Bronchial epithelial cell (primary cell): Measurements from ENCODE around the gene SEC24C. TPM values are rescaled to one million over a fixed set of nuclear protein-coding genes. Genes with fewer than 3 reads are reported as not detected.

Experiments
- DNase-seq: peaks from one replicate; pipeline ENCODE4 v3.0.0-alpha.2; 2010; ENCODE audit warnings: low read depth
- FAIRE-seq: peaks from 2 replicates; lab custom pipeline; 2011; peaks lifted over from hg19 to GRCh38; lab: Jason Lieb, UNC
- H3K27me3 ChIP-seq: 2 replicates; pipeline ENCODE4 v1.5.1; 2011; ENCODE audit warnings: low read length; ENCODE audit not compliant: control insufficient read depth, insufficient read depth
- H3K36me3 ChIP-seq: 2 replicates; pipeline ENCODE4 v1.5.1; 2011; ENCODE audit warnings: low read length; ENCODE audit not compliant: control insufficient read depth, insufficient read depth
- H3K4me3 ChIP-seq: 2 replicates; pipeline ENCODE4 v1.5.1; 2011; ENCODE audit warnings: mild to moderate bottlenecking, low read depth, low read length, control low read depth
- CTCF ChIP-seq: IDR thresholded peaks from 2 replicates; pipeline ENCODE4 v1.5.1; 2011; ENCODE audit warnings: mild to moderate bottlenecking, moderate library complexity, low read length, control low read depth, inconsistent platforms; ENCODE audit not compliant: insufficient read depth, severe bottlenecking
- total RNA-seq: library from RNA; depleted of rRNA; stranded (reverse); fragments of >200 nt; gene quantifications from 2 replicates; pipeline ENCODE4 v1.2.1, GENCODE V29; 2014

Gene SEC24C
- total RNA-seq, 1 donor from 2014 or later, result 55.0 TPM

GRCh38 chr10:73780966-73781365 lies 36.8 kb downstream of the SEC24C start:
- H3K27me3 ChIP-seq, result no peaks in the 10 kb centered on the region
- DNase-seq (no peak), FAIRE-seq (no peak)
- TF ChIP-seq CTCF, result no peak
- peaks cover 5% of the 10 kb centered on the region for H3K36me3 ChIP-seq
- H3K4me3 ChIP-seq, result peak overlapping the region; percentile 82

- no peak for TF ChIP-seq CTCF
- Histone ChIP-seq H3K4me3 (peak overlapping the region; percentile 82), H3K36me3 (peaks cover 5% of the 10 kb centered on the region), H3K27me3 (no peaks in the 10 kb centered on the region)
- FAIRE-seq, result no peak
- no peak for DNase-seq
Observed at GRCh38 chr10:73781548-73781878, 37.3 kb downstream of the SEC24C start.

GRCh38 chr10:73781879-73782748 lies 37.9 kb downstream of the SEC24C start, which contains the start of gene CHCHD1:
CHCHD1 (plus strand) TSS chr10:73782048; CDS start chr10:73782076, 28 bp downstream.
- Histone ChIP-seq H3K4me3 (peak within 1 kb of the TSS; percentile 82), H3K27me3 (no peaks in the 10 kb centered on the region), H3K36me3 (peaks cover 4% of the 10 kb centered on the region)
- TF ChIP-seq CTCF, result no peak
- DNase-seq, result peak; percentile 75
- FAIRE-seq, result no peak

GRCh38 chr10:73782749-73783085 lies 38.5 kb downstream of the SEC24C start:
- no peak for FAIRE-seq
- no peak for DNase-seq
- H3K36me3 ChIP-seq, result peaks cover 3% of the 10 kb centered on the region
- H3K4me3 ChIP-seq, result peak overlapping the region; percentile 82
- no peak for TF ChIP-seq CTCF
- no peaks in the 10 kb centered on the region for H3K27me3 ChIP-seq

GRCh38 chr10:73785211-73785720 lies 41.1 kb downstream of the SEC24C start, which contains the start of gene ZSWIM8:
ZSWIM8 (plus strand) TSS chr10:73785606; CDS start chr10:73785879, 273 bp downstream.
- no peak for FAIRE-seq

More at GRCh38 chr10:73785211-73785720, 41.1 kb downstream of the SEC24C start, which contains the start of gene ZSWIM8:
- DNase-seq, result peak; percentile 91
- Histone ChIP-seq H3K27me3 (no peaks in the 10 kb centered on the region), H3K36me3 (peaks cover 15% of the 10 kb centered on the region), H3K4me3 (peak within 1 kb of the TSS; percentile 91)
- TF ChIP-seq CTCF, result peak; percentile 7
